Measurements from ENCODE around the gene GCAT. TPM values are rescaled to one million over a fixed set of nuclear protein-coding genes. Genes with fewer than 3 reads are reported as not detected.

GCAT gene
- 16.0 and 39.6 TPM in 2 replicates for total RNA-seq (2011; cell fraction: chromatin; rRNA removed; ENCODE audit: low replicate concordance)
- 46.5 and 53.8 TPM in 2 replicates for total RNA-seq (2011; cell fraction: nucleolus; rRNA removed)
- 23.7 and 29.9 TPM in 2 replicates for total RNA-seq (2011; cell fraction: nucleoplasm; rRNA removed)
- total RNA-seq (2014; rRNA removed) (69.9 and 81.1 TPM in 2 replicates), total RNA-seq (2014; rRNA removed; fragmentation: Illumina TruSeq; extraction: Trizol) (9.3 and 13.6 TPM in 2 replicates), total RNA-seq (2015; rRNA removed; fragmentation: Illumina TruSeq; extraction: Trizol) (26.4 TPM in 2 replicates), total RNA-seq (2021) (61.7 and 63.4 TPM in 2 replicates), polyA plus RNA-seq (2011; rRNA removed) (21.1 and 31.0 TPM in 2 replicates), polyA plus RNA-seq (2014; fragmentation: Illumina TruSeq; extraction: Trizol) (31.8 and 50.7 TPM in 2 replicates), polyA plus RNA-seq (2014; fragmentation: Nextera tagmentation; extraction: Ambion mirVana) (1 to 10 TPM; 1.9 to 5.3 TPM), polyA plus RNA-seq (2014; rRNA removed) (57.7 and 57.8 TPM in 2 replicates), polyA minus RNA-seq (2011; rRNA and poly(A)+ RNA removed) (6.5 and 8.8 TPM in 2 replicates), Bru-seq, nascent RNA (percentile 75 among the genes with signal in this experiment), BruChase-seq, experiment 1, labeled RNA remaining after a 2-hour chase (percentile 61 among the genes with signal in this experiment), BruChase-seq, experiment 2, labeled RNA remaining after a 6-hour chase (percentile 64 among the genes with signal in this experiment)
- polyA plus RNA-seq (2011; cell fraction: cytosol; rRNA removed) = 32.3 and 62.2 TPM in 2 replicates
- polyA plus RNA-seq (2011; cell fraction: nucleus; rRNA removed) = 68.1 and 71.9 TPM in 2 replicates
- 31.0 and 75.8 TPM in 2 replicates for polyA plus RNA-seq (2012)
- 29.9 and 31.5 TPM in 2 replicates for polyA minus RNA-seq (2011; cell fraction: cytosol; rRNA and poly(A)+ RNA removed)
- polyA minus RNA-seq (2011; cell fraction: nucleus; rRNA and poly(A)+ RNA removed) = 15.6 and 25.7 TPM in 2 replicates
- long read RNA-seq, experiment 1, transcript GCAT-201 (9 exons, 1,497 nt) = major isoform, 146 of 247 reads
- long read RNA-seq, experiment 1, partial matches to known transcripts = 36 of 247 reads
- long read RNA-seq, experiment 1, other reads (novel, unspliced or antisense) = 65 of 247 reads
- long read RNA-seq, experiment 2, transcript GCAT-201 (9 exons, 1,497 nt) = major isoform, 57 of 84 reads
- long read RNA-seq, experiment 2, partial matches to known transcripts = 12 of 84 reads
- long read RNA-seq, experiment 2, other reads (novel, unspliced or antisense) = 15 of 84 reads
- long read RNA-seq, experiment 3, transcript GCAT-201 (9 exons, 1,497 nt) = major isoform, 119 of 164 reads
- long read RNA-seq, experiment 3, partial matches to known transcripts = 14 of 164 reads
- long read RNA-seq, experiment 3, other reads (novel, unspliced or antisense) = 31 of 164 reads

GRCh38 chr22:37807410-37808293 is at the start of gene GCAT:
TSS of gene GCAT (plus strand) at chr22:37807934. CDS start at chr22:37807968, 34 bp downstream.
- Histone ChIP-seq H3K9me1 (ENCODE audit: control insufficient read depth, insufficient read depth, low read length) (no peaks in the 10 kb centered on the region), H3K9me3 (replicated peaks; ENCODE audit: control insufficient read depth, insufficient read depth, low read depth, low read length) (no peaks in the 10 kb centered on the region), H3K36me3 (ENCODE audit: control insufficient read depth, insufficient read depth, low read length) (peaks cover 18% of the 10 kb centered on the region; the same call in 2 of the 3 replicates), H2AFZ (ENCODE audit: low read depth, low read length) (peak within 1 kb of the TSS; percentile 93), H3K27me3 (ENCODE audit: control insufficient read depth in 2 of 2, insufficient read depth in 2 of 2, low read length in 2 of 2) (no peaks in the 10 kb centered on the region), H3K27ac (ENCODE audit: extremely low read depth, low read depth, low read length) (peak within 1 kb of the TSS; percentile 69), H3K4me3 (peak within 1 kb of the TSS; percentile 64), H3K4me1 (replicated peaks in 1 of 2; ENCODE audit: control insufficient read depth in 2 of 2, insufficient read depth in 2 of 2, low read length in 2 of 2) (peaks cover 32 to 50% of the 10 kb centered on the region in 2 experiments), H4K20me1 (replicated peaks; ENCODE audit: control insufficient read depth, insufficient read depth, low read length) (no peaks in the 10 kb centered on the region), H3K4me2 (ENCODE audit: insufficient read depth, low read length) (peak within 1 kb of the TSS; percentile 79), H3K79me2 (ENCODE audit: control insufficient read depth, insufficient read depth, low read length) (peaks cover 33% of the 10 kb centered on the region), H3K9ac (ENCODE audit: insufficient read depth in 1 of 2, low read depth in 2 of 2, low read length in 2 of 2) (peak within 1 kb of the TSS; percentile 78 to 97)
- ChIA-PET POLR2A (interaction anchor here (0.5 to 4.5 kb wide), 7 partner anchors 10 to 89 kb away, joined by 3 to 34 read pairs (median 4); partner anchors contain the start of gene ANKRD54), CTCF (ENCODE audit: low intra/inter-chr PET ratio) (interaction anchor here (0.6 kb wide), 1 partner anchor 55 kb away, joined by 3 read pairs; no protein-coding TSS in a partner anchor)
- in situ Hi-C loops (cut with MboI) = no loop called here
- DNase-seq (ENCODE audit: extremely low read depth in 1 of 4, low spot score in 3 of 4) (peak; percentile 97), FAIRE-seq (peak; percentile 92), ATAC-seq (peak; percentile 93)
- intact Hi-C loops (cut with micrococcal nuclease) = no loop called here
- no TSS peak for BruUV-seq (replicated peaks)
- WGBS (ENCODE audit: insufficient coverage, low coverage, missing lambda C conversion rate) = 2% methylated on average over 22 of the region's 73 CpGs
- TF ChIP-seq DIDO1 (tag; IDR thresholded peaks at IDR 0.05; ENCODE audit: low read depth) (no peak), DPF2 (IDR thresholded peaks at IDR 0.05) (peak; percentile 36; the same call in 1 of the 2 replicates), TEAD1 (CRISPR knock-in tag; IDR thresholded peaks at IDR 0.05) (0 out of 4 replicates have a peak, but pooled peaks of 1 of the 2 experiments have one; percentile 50), FOXK2 (conservative IDR thresholded peaks at IDR 0.05 in 1 of 2, IDR thresholded peaks at IDR 0.05 in 1 of 2; ENCODE audit: low read depth in 2 of 2) (peak in 1 of 2 experiments; percentile 44; a peak in 1 of 4 replicates), ZFP36 (IDR thresholded peaks at IDR 0.05; ENCODE audit: low read depth, low read length, partially characterized antibody) (no peak), HMG20A (CRISPR knock-in tag; conservative IDR thresholded peaks at IDR 0.05) (no peak), ZZZ3 (IDR thresholded peaks at IDR 0.05) (no peak), RB1 (IDR thresholded peaks at IDR 0.05; ENCODE audit: low read depth) (peak; percentile 68; the same call in 1 of the 2 replicates), SIN3B (IDR thresholded peaks at IDR 0.05; ENCODE audit: low read depth) (peak; percentile 72; the same call in 1 of the 2 replicates), ZNF764 (CRISPR knock-in tag; IDR thresholded peaks at IDR 0.05; ENCODE audit: low read depth) (no peak), MAFF (IDR thresholded peaks at IDR 0.05; ENCODE audit: low read length) (no peak), HEY1 (CRISPR knock-in tag; IDR thresholded peaks at IDR 0.05; ENCODE audit: borderline replicate concordance) (no peak)
